Measurements from ENCODE around the gene LMO3.

The LMO3 gene

DNA sequence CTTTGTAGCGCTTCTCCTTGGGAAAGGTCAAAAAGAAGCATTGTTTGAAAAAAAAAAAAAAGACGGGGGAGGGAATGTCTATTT is at the start of gene LMO3:
Gene LMO3, minus strand, starts transcription at position 46 of the 84 bp plus-strand sequence. CDS start 5,302 bp downstream, outside the sequence.
- H3K4me1 ChIP-seq (ENCODE audit: control insufficient read depth, insufficient read depth, low read length) = peaks cover 5% of the 10 kb centered on the region
- no peak for DNase-seq (ENCODE audit: low read depth, low spot score)
- H3K27me3 ChIP-seq (ENCODE audit: control insufficient read depth, insufficient read depth, low read length) = peaks cover 8% of the 10 kb centered on the region; the same call in 1 of the 2 replicates
- no peaks in the 10 kb centered on the region for H3K36me3 ChIP-seq (ENCODE audit: control insufficient read depth, insufficient read depth, low read length)
- no CpG with 5 or more reads among the region's 2 CpGs for WGBS (ENCODE audit: insufficient coverage, insufficient read length)
- no peak within 1 kb of the TSS for H3K27ac ChIP-seq (ENCODE audit: low read length)
- H3K4me3 ChIP-seq (ENCODE audit: low read length) = peak within 1 kb of the TSS; percentile 73; the same call in 1 of the 2 replicates
- no peaks in the 10 kb centered on the region for H3K9me3 ChIP-seq (ENCODE audit: control insufficient read depth, insufficient read depth, low read length)

DNA sequence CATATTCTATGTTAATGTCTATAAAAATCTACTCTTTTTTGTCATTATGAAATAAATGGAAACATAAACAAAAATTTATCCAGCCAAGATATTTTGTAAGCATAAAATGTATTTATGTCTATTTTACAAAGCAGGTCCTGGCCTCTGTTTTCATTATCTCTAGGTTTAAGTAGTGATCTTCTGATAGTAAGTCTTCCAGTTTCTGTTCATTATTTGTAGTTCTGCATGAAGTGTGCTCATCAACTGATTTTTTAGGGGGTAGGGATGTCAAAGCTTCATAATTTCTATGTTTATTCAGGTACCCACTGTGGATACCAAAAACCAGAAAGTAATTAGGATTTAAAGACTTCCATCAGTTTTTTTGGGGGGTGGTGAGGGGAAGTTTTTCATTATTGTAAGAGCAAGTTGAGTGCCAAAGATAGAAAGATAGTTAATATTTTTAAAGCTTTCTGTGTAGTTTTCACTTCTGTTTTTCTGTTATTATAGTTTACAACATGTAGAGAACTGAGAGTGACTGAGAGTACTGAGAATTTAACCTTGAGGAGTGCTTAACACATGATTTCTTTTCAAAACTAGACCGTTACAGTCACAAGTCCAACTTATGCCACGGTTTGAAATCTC is 30.6 kb upstream of the LMO3 start:
- WGBS (ENCODE audit: insufficient coverage, insufficient read length) = 100% methylated on average over 1 of the region's 2 CpGs
- Histone ChIP-seq H3K27me3 (ENCODE audit: control insufficient read depth, insufficient read depth, low read length) (no peaks in the 10 kb centered on the region), H3K4me3 (ENCODE audit: low read length) (no peak overlapping the region), H3K36me3 (ENCODE audit: control insufficient read depth, insufficient read depth, low read length) (no peaks in the 10 kb centered on the region), H3K4me1 (ENCODE audit: control insufficient read depth, insufficient read depth, low read length) (no peaks in the 10 kb centered on the region), H3K9me3 (ENCODE audit: control insufficient read depth, insufficient read depth, low read length) (no peaks in the 10 kb centered on the region), H3K27ac (ENCODE audit: low read length) (no peak overlapping the region)
- no peak for DNase-seq (ENCODE audit: low read depth, low spot score)

DNA sequence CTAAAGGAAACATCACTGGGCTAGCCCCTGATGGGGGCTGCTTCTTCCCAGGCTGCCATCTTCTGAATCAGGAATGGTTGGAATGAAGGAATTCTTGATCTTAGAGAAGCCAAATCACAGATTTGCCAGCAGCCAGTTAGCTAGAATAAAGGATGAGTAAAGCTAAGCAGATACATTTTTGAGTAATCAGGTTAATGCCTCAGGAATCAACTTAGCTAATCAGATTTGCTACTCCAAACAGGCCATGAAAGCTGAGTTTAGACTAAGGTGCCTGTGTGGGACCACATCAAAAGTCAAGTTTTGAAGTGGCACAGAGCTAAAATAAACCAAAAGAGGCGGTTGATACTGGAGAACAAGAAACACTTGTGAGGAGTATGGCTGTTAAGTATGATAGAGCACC is 28.8 kb upstream of the LMO3 start:
- Histone ChIP-seq H3K27ac (ENCODE audit: low read length) (no peak overlapping the region), H3K9me3 (ENCODE audit: control insufficient read depth, insufficient read depth, low read length) (no peaks in the 10 kb centered on the region), H3K27me3 (ENCODE audit: control insufficient read depth, insufficient read depth, low read length) (no peaks in the 10 kb centered on the region), H3K4me1 (ENCODE audit: control insufficient read depth, insufficient read depth, low read length) (no peaks in the 10 kb centered on the region), H3K36me3 (ENCODE audit: control insufficient read depth, insufficient read depth, low read length) (no peaks in the 10 kb centered on the region), H3K4me3 (ENCODE audit: low read length) (no peak overlapping the region)
- DNase-seq (ENCODE audit: low read depth, low spot score) = no peak
- no CpG with 5 or more reads among the region's 1 CpG for WGBS (ENCODE audit: insufficient coverage, insufficient read length)

DNA sequence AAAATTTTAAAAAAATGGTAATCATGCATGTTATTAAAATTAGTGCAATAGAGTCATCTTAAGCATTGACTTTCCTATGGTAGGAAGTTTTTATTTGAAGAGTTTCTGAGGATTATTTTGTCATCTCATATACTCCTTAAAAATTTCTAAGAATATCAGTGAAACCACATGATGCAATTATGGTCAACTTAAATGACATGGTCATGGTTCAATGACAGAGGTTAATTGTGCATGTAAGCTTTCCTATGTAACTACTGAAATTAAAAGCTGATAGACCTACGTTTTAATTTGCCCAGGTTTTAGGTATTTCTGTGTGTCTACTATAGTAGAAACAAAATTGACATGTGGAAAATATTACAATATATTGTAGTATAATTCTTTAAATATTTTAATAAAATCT is 21.0 kb upstream of the LMO3 start:
- Histone ChIP-seq H3K36me3 (ENCODE audit: control insufficient read depth, insufficient read depth, low read length) (no peaks in the 10 kb centered on the region), H3K4me1 (ENCODE audit: control insufficient read depth, insufficient read depth, low read length) (no peaks in the 10 kb centered on the region), H3K9me3 (ENCODE audit: control insufficient read depth, insufficient read depth, low read length) (no peaks in the 10 kb centered on the region), H3K27me3 (ENCODE audit: control insufficient read depth, insufficient read depth, low read length) (no peaks in the 10 kb centered on the region), H3K4me3 (ENCODE audit: low read length) (no peak overlapping the region), H3K27ac (ENCODE audit: low read length) (no peak overlapping the region)
- DNase-seq (ENCODE audit: low read depth, low spot score) = no peak
- WGBS (ENCODE audit: insufficient coverage, insufficient read length) = no CpG with 5 or more reads among the region's 1 CpG

DNA sequence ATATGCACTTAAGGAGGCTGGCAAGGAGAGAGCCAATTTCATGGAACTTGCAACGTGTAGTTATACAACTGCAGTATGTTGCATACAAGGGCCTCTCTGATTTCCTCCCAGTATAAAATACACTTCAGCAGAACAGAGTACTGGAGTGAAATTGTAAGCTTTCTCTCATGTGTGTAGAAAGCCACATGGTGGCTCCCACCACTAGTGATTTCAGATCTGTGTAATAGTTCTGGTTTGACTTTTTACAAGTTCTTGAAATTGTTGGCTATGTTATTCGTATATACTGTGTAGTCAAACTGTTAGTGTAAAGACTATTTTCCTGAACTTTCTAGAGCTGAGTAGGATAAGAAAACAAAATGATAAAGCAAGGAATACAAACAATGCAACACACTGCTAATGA is 16.4 kb upstream of the LMO3 start:
- H3K9me3 ChIP-seq (ENCODE audit: control insufficient read depth, insufficient read depth, low read length) = no peaks in the 10 kb centered on the region
- H3K36me3 ChIP-seq (ENCODE audit: control insufficient read depth, insufficient read depth, low read length) = no peaks in the 10 kb centered on the region
- no peak for DNase-seq (ENCODE audit: low read depth, low spot score)
- WGBS (ENCODE audit: insufficient coverage, insufficient read length) = no CpG with 5 or more reads among the region's 2 CpGs
- H3K4me1 ChIP-seq (ENCODE audit: control insufficient read depth, insufficient read depth, low read length) = no peaks in the 10 kb centered on the region
- no peaks in the 10 kb centered on the region for H3K27me3 ChIP-seq (ENCODE audit: control insufficient read depth, insufficient read depth, low read length)
- H3K27ac ChIP-seq (ENCODE audit: low read length) = no peak overlapping the region
- H3K4me3 ChIP-seq (ENCODE audit: low read length) = no peak overlapping the region

DNA sequence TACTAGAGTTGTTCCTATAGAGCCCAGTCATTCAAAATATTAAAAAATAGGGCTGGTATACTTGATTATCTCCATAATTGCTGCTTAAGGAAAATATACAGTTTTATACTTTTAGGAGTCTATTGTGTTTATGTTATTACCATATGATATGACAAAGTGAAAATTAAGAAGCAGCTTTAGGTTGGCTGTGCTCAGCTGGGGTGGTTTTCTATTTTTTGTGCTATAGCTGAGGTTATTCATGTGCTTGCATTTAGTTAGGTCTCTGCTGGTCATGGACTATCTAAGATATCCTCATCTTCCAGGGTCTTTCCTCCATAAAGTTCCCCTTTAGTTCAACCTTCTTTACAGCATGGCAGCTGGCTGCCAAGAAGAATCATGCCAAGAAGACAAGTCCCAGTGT is 13.6 kb upstream of the LMO3 start:
- no peak overlapping the region for H3K27ac ChIP-seq (ENCODE audit: low read length)
- no peak for DNase-seq (ENCODE audit: low read depth, low spot score)
- no peaks in the 10 kb centered on the region; the same call in 1 of the 2 replicates for H3K4me1 ChIP-seq (ENCODE audit: control insufficient read depth, insufficient read depth, low read length)
- H3K27me3 ChIP-seq (ENCODE audit: control insufficient read depth, insufficient read depth, low read length) = no peaks in the 10 kb centered on the region
- no peaks in the 10 kb centered on the region for H3K36me3 ChIP-seq (ENCODE audit: control insufficient read depth, insufficient read depth, low read length)
- no peak overlapping the region for H3K4me3 ChIP-seq (ENCODE audit: low read length)
- H3K9me3 ChIP-seq (ENCODE audit: control insufficient read depth, insufficient read depth, low read length) = no peaks in the 10 kb centered on the region

DNA sequence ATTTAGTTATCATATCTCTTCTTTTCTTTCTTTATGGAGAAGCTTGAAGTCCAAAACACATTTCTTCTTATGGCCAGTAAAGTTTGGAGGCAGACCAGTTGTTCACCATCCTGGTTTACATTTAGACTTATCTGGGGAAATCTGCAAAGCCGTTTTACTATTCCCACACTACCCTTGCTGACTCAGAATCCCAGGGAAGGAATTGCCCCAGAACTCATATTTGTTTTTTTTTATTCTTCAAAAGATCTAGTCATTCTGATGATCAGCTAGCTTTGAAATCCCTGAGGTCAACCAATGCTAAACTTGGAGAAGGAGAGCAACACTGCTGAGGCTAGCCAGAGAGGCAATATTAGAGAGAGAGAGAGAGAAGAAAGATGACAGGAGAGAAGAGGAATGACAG is 12.3 kb upstream of the LMO3 start:
- no peak overlapping the region for H3K4me3 ChIP-seq (ENCODE audit: low read length)
- DNase-seq (ENCODE audit: low read depth, low spot score) = no peak
- no peaks in the 10 kb centered on the region for H3K9me3 ChIP-seq (ENCODE audit: control insufficient read depth, insufficient read depth, low read length)
- H3K27ac ChIP-seq (ENCODE audit: low read length) = no peak overlapping the region
- H3K4me1 ChIP-seq (ENCODE audit: control insufficient read depth, insufficient read depth, low read length) = no peaks in the 10 kb centered on the region; the same call in 1 of the 2 replicates
- H3K27me3 ChIP-seq (ENCODE audit: control insufficient read depth, insufficient read depth, low read length) = no peaks in the 10 kb centered on the region
- no CpG with 5 or more reads among the region's 1 CpG for WGBS (ENCODE audit: insufficient coverage, insufficient read length)
- H3K36me3 ChIP-seq (ENCODE audit: control insufficient read depth, insufficient read depth, low read length) = no peaks in the 10 kb centered on the region

DNA sequence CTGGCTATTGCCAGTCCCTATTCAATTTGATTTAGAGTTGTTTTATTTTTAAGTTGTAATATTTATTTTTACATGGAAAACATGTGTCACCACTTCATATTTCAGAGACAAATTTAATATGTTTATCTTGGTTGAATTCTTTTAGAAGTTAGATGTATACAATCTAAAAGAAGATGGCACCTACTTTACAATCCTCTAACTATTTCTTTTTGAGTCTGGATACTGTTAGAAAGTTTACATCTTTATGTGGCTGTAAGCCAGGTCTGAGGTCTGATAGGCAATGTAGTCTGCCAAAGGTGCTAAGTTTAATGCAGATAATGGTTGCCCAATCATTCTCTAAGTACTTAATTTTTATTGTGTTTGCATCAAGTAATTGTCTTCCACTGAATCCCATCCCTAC is 7.2 kb upstream of the LMO3 start:
- Histone ChIP-seq H3K4me3 (ENCODE audit: low read length) (no peak overlapping the region), H3K9me3 (ENCODE audit: control insufficient read depth, insufficient read depth, low read length) (no peaks in the 10 kb centered on the region), H3K4me1 (ENCODE audit: control insufficient read depth, insufficient read depth, low read length) (peaks cover 1% of the 10 kb centered on the region; the same call in 1 of the 2 replicates), H3K27ac (ENCODE audit: low read length) (no peak overlapping the region), H3K27me3 (ENCODE audit: control insufficient read depth, insufficient read depth, low read length) (peaks cover 1% of the 10 kb centered on the region; the same call in 1 of the 2 replicates), H3K36me3 (ENCODE audit: control insufficient read depth, insufficient read depth, low read length) (no peaks in the 10 kb centered on the region)
- no peak for DNase-seq (ENCODE audit: low read depth, low spot score)

DNA sequence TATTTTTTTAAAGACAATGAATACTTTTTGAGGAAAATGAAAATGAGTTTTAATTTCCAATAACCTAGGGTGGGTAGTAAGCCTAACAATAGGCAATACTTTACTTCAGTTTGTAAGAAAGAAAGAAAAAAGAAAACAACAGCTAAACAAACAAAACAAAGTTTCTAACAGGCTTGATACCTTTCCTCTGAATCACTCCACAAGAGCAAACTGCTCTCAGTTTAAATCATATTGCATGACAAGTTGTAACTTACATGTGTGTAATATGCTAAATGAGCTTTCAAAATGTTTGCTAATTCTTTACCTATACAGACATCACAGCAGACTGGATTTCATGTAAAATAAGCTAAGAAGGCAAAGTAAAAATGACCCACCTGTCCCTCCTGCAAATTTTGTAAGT is 6.7 kb upstream of the LMO3 start:
- H3K36me3 ChIP-seq (ENCODE audit: control insufficient read depth, insufficient read depth, low read length) = no peaks in the 10 kb centered on the region
- no peak for DNase-seq (ENCODE audit: low read depth, low spot score)
- H3K9me3 ChIP-seq (ENCODE audit: control insufficient read depth, insufficient read depth, low read length) = no peaks in the 10 kb centered on the region
- H3K4me1 ChIP-seq (ENCODE audit: control insufficient read depth, insufficient read depth, low read length) = peaks cover 3% of the 10 kb centered on the region; the same call in 1 of the 2 replicates
- H3K4me3 ChIP-seq (ENCODE audit: low read length) = no peak overlapping the region
- H3K27me3 ChIP-seq (ENCODE audit: control insufficient read depth, insufficient read depth, low read length) = peaks cover 1% of the 10 kb centered on the region; the same call in 1 of the 2 replicates
- no peak overlapping the region for H3K27ac ChIP-seq (ENCODE audit: low read length)

DNA sequence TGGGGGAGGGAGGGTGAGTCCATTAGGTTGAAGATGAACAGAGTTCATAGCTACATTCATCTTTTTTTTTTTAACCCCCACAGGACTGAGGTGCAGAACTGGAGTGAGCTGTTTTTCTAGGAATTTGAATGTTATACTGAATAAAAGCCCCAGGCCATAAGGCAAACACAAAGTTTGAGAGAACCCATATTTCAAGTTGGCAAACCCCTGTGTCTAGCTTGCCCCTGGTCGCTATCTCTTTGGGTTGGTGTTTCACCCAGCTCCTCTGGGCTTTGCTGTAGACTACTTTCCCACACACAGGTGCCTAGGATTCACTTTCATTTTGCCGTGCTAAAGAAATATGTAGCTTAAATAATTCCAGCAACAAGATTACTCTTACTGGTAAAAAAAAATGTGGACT is 5.2 kb upstream of the LMO3 start:
- Histone ChIP-seq H3K27ac (ENCODE audit: low read length) (no peak overlapping the region), H3K4me3 (ENCODE audit: low read length) (no peak overlapping the region), H3K36me3 (ENCODE audit: control insufficient read depth, insufficient read depth, low read length) (no peaks in the 10 kb centered on the region), H3K27me3 (ENCODE audit: control insufficient read depth, insufficient read depth, low read length) (peaks cover 1% of the 10 kb centered on the region; the same call in 1 of the 2 replicates), H3K9me3 (ENCODE audit: control insufficient read depth, insufficient read depth, low read length) (no peaks in the 10 kb centered on the region), H3K4me1 (ENCODE audit: control insufficient read depth, insufficient read depth, low read length) (peaks cover 5% of the 10 kb centered on the region)
- no peak for DNase-seq (ENCODE audit: low read depth, low spot score)
- no CpG with 5 or more reads among the region's 2 CpGs for WGBS (ENCODE audit: insufficient coverage, insufficient read length)

DNA sequence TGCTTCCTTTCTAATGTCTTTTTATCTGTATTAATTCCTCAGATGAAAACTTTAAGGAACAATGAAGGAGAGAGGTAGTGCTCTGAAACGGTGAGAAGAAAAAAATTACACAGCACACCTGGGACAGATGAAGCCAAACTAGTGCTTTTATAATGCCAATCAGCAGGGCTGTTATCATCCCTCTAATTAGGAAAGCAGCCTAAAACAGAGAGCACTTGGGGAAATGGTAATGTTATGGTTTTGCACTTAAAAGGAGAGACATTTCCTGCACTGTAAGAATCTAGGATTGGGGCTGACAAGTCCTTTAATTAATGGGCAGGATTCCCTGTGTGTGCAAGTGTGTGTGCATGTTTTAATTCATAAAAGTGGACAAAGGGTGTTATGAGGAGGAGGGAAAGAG is 4.8 kb upstream of the LMO3 start:
- Histone ChIP-seq H3K36me3 (ENCODE audit: control insufficient read depth, insufficient read depth, low read length) (no peaks in the 10 kb centered on the region), H3K4me1 (ENCODE audit: control insufficient read depth, insufficient read depth, low read length) (peaks cover 5% of the 10 kb centered on the region), H3K27me3 (ENCODE audit: control insufficient read depth, insufficient read depth, low read length) (peaks cover 1% of the 10 kb centered on the region; the same call in 1 of the 2 replicates), H3K4me3 (ENCODE audit: low read length) (no peak overlapping the region), H3K27ac (ENCODE audit: low read length) (no peak overlapping the region), H3K9me3 (ENCODE audit: control insufficient read depth, insufficient read depth, low read length) (no peaks in the 10 kb centered on the region)
- no CpG with 5 or more reads among the region's 1 CpG for WGBS (ENCODE audit: insufficient coverage, insufficient read length)
- no peak for DNase-seq (ENCODE audit: low read depth, low spot score)
